Measurements from ENCODE around the gene ALDH8A1.

- TF ChIP-seq EP300 (IDR thresholded peaks at IDR 0.05) (no peak), CTCF (IDR thresholded peaks at IDR 0.05) (no peak), POLR2AphosphoS5 (IDR thresholded peaks at IDR 0.05) (no peak), POLR2A (IDR thresholded peaks at IDR 0.05) (no peak)
Measured at GRCh38 chr6:134878136-134878535, 71.8 kb downstream of the ALDH8A1 start.
